ENCODE results near the gene GJE1. TPM values are rescaled to one million over a fixed set of nuclear protein-coding genes. Genes with fewer than 3 reads are reported as not detected.

Gene GJE1
- total RNA-seq, 4 donors from 2014 or later: not detected

- peak; percentile 78 to 81 for TF ChIP-seq CTCF (IDR thresholded peaks at IDR 0.05)
- peak in 1 of 2 donors; percentile 66 for TF ChIP-seq POLR2A (IDR thresholded peaks at IDR 0.05)
- TF ChIP-seq POLR2AphosphoS5 (IDR thresholded peaks at IDR 0.05): peak; percentile 52 to 100 (median 81)
- no peak for TF ChIP-seq EP300 (IDR thresholded peaks at IDR 0.05)
- no peaks in the 10 kb centered on the region for H3K9me3 ChIP-seq
- no peaks in the 10 kb centered on the region for H3K27me3 ChIP-seq
- peak within 1 kb of the TSS; percentile 57 for H3K27ac ChIP-seq
- WGBS: under 1% methylated on average over 38 of the region's 38 CpGs
- H3K4me1 ChIP-seq: peaks cover 24% of the 10 kb centered on the region
- DNase-seq (ENCODE audit: low spot score in 2 of 2): peak; percentile 96 to 98
- peak within 1 kb of the TSS; percentile 79 for H3K4me3 ChIP-seq
- H3K36me3 ChIP-seq: no peaks in the 10 kb centered on the region
Measured at GRCh38 chr6:142146828-142147662, 14.3 kb downstream of the GJE1 start, which contains the start of the genes NMBR and VTA1. TSS of gene NMBR (minus strand) at chr6:142147122. CDS start at chr6:142088658, 58,464 bp downstream. TSS of gene VTA1 (plus strand) at chr6:142147263. CDS start at chr6:142147288, 25 bp downstream.

DNA sequence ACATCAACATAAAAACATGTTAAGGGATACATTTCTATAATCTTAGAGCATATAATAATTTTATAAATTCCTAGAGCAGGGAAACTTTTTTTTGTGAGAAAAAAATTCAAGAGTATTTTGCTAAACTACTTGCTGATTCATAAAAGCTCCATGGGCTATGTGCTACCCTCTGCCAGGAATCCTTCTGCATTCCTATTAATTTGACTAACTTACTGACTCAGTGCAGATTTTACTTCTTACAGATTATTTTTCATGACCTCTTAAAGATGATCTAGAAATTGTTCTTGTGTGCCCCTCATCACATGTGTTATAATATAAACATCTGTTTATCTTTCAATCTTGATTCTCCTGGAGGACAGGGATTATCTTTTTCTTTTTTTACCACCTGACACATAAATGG lies 20.0 kb downstream of the GJE1 start:
- TF ChIP-seq EP300 (IDR thresholded peaks at IDR 0.05) (no peak), CTCF (IDR thresholded peaks at IDR 0.05) (no peak), POLR2A (IDR thresholded peaks at IDR 0.05) (no peak), POLR2AphosphoS5 (IDR thresholded peaks at IDR 0.05) (no peak)
- H3K27ac ChIP-seq: no peak overlapping the region
- H3K4me1 ChIP-seq: peaks cover 27% of the 10 kb centered on the region
- DNase-seq (ENCODE audit: low spot score in 2 of 2): no peak
- no peaks in the 10 kb centered on the region for H3K27me3 ChIP-seq
- no peak overlapping the region for H3K4me3 ChIP-seq
- H3K9me3 ChIP-seq: no peaks in the 10 kb centered on the region
- no peaks in the 10 kb centered on the region for H3K36me3 ChIP-seq

- Histone ChIP-seq H3K4me1 (peaks cover 23% of the 10 kb centered on the region), H3K4me3 (no peak overlapping the region), H3K27ac (no peak overlapping the region), H3K36me3 (no peaks in the 10 kb centered on the region), H3K27me3 (no peaks in the 10 kb centered on the region), H3K9me3 (no peaks in the 10 kb centered on the region)
- WGBS: 87% methylated on average over 2 of the region's 2 CpGs
- no peak for DNase-seq (ENCODE audit: low spot score in 2 of 2)
- no peak for TF ChIP-seq POLR2A (IDR thresholded peaks at IDR 0.05)
- TF ChIP-seq EP300 (IDR thresholded peaks at IDR 0.05): no peak
- no peak for TF ChIP-seq CTCF (IDR thresholded peaks at IDR 0.05)
- TF ChIP-seq POLR2AphosphoS5 (IDR thresholded peaks at IDR 0.05): no peak
Measured at GRCh38 chr6:142153196-142153595, 20.5 kb downstream of the GJE1 start.

- DNase-seq (ENCODE audit: low spot score in 2 of 2): no peak
- 82% methylated on average over 1 of the region's 1 CpG for WGBS
- H3K27ac ChIP-seq: no peak overlapping the region
- H3K36me3 ChIP-seq: no peaks in the 10 kb centered on the region
- H3K4me3 ChIP-seq: no peak overlapping the region
- no peaks in the 10 kb centered on the region for H3K27me3 ChIP-seq
- peaks cover 11% of the 10 kb centered on the region for H3K4me1 ChIP-seq
- TF ChIP-seq POLR2AphosphoS5 (IDR thresholded peaks at IDR 0.05) (no peak), POLR2A (IDR thresholded peaks at IDR 0.05) (no peak), CTCF (IDR thresholded peaks at IDR 0.05) (no peak), EP300 (IDR thresholded peaks at IDR 0.05) (no peak)
- no peaks in the 10 kb centered on the region for H3K9me3 ChIP-seq
Measured at GRCh38 chr6:142154336-142154735, 21.6 kb downstream of the GJE1 start.

DNA sequence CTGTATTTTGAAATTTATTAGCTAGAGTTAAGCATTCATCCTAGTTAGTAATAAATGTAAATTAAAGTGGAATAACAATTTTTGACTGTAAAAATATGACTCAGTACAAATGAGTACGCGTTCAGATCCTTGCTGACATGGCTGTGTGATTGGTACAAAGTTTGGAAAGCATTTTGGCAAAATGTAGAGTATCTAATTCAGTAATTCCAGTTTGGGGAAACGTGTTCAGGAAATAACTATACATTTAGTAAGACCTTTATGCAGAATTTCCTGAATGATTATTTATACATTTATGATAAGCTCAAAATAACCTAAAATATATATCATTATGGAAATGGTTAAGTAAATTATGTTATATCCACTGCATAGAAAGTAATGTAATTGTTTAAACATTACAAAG lies 22.4 kb downstream of the GJE1 start:
- Histone ChIP-seq H3K27ac (no peak overlapping the region), H3K9me3 (no peaks in the 10 kb centered on the region), H3K36me3 (no peaks in the 10 kb centered on the region), H3K4me3 (no peak overlapping the region), H3K4me1 (peaks cover 7% of the 10 kb centered on the region), H3K27me3 (no peaks in the 10 kb centered on the region)
- WGBS: 85% methylated on average over 3 of the region's 3 CpGs
- DNase-seq (ENCODE audit: low spot score in 2 of 2): no peak
- TF ChIP-seq EP300 (IDR thresholded peaks at IDR 0.05) (no peak), POLR2A (IDR thresholded peaks at IDR 0.05) (no peak), POLR2AphosphoS5 (IDR thresholded peaks at IDR 0.05) (no peak), CTCF (IDR thresholded peaks at IDR 0.05) (no peak)
